Tibial artery (tissue), 4 donors: ENCODE results near the gene ZNF331.
A peak's percentile ranks its signal among the peaks of the same experiment; 100 is the strongest.
"Not testable (repeated sequence)": the region's sequence is repeated elsewhere in the genome, so short reads cannot be mapped to it uniquely, and the experiment has no call there.

ENCODE experiments used
- DNase-seq, 2 donors: peaks; one replicate each; pipeline ENCODE4 v3.0.0-alpha.2; 2019
- H3K27ac ChIP-seq, 2 donors: fragments of 200-600 bp; sonication (generic) in 1 of 2; 1 replicate in 1 of 2; 2 replicates in 1 of 2; pipeline ENCODE4 v1.5.1; 2018 to 2019; ENCODE audit warnings: mild to moderate bottlenecking in 1 of 2
- H3K27me3 ChIP-seq, 2 donors: fragments of 200-600 bp; sonication (generic) in 1 of 2; one replicate each; pipeline versions ENCODE4 v1.5.1 to v1.6.0; 2016 to 2019
- H3K36me3 ChIP-seq, 3 donors: fragments of 200-600 bp; sonication (generic) in 2 of 3; one replicate each; pipeline ENCODE4 v1.5.1; 2016 to 2019; ENCODE audit warnings: mild to moderate bottlenecking in 2 of 3
- H3K4me1 ChIP-seq, 4 donors: fragments of 200-600 bp; sonication (generic) in 2 of 4; 1 replicate in 3 of 4; 2 replicates in 1 of 4; pipeline ENCODE4 v1.5.1; 2016 to 2019
- H3K4me3 ChIP-seq, 2 donors: fragments of 200-600 bp; sonication (generic) in 1 of 2; 1 replicate in 1 of 2; 2 replicates in 1 of 2; pipeline ENCODE4 v1.5.1; 2018 to 2019; ENCODE audit warnings: mild to moderate bottlenecking in 2 of 2
- H3K9me3 ChIP-seq, 3 donors: fragments of 200-600 bp; sonication (generic) in 1 of 3; one replicate each; pipeline ENCODE4 v1.5.1; 2016 to 2019
- CTCF ChIP-seq, 2 experiments: fragments of 200-600 bp in 1 of 2; fragments of 450-650 bp in 1 of 2; IDR thresholded peaks; one replicate each; pipeline ENCODE4 v1.5.1; 2017 to 2019; ENCODE audit warnings: antibody characterized with exemption in 2 of 2, mild to moderate bottlenecking in 1 of 2, moderate library complexity in 1 of 2
- intact Hi-C: fragments of 100-400 bp; cut with DNase I; formaldehyde crosslinking; loops from one replicate; pipeline ENCODE4 v1.15.0; 2023; ENCODE audit warnings: low total_unique reads

Gene ZNF331

GRCh38 chr19:53537521-53538377 lies at the start of gene ZNF331:
TSS of gene ZNF331 (plus strand) at chr19:53538145. CDS start at chr19:53569377, 31,232 bp downstream.
- no peaks in the 10 kb centered on the region for H3K9me3 ChIP-seq
- no peaks in the 10 kb centered on the region for H3K27me3 ChIP-seq
- peak; percentile 47 to 70 for TF ChIP-seq CTCF (IDR thresholded peaks at IDR 0.05)
- peak within 1 kb of the TSS; percentile 64 to 77 for H3K4me3 ChIP-seq
- intact Hi-C loops = no loop called here
- peak; percentile 78 to 93 for DNase-seq
- H3K4me1 ChIP-seq = peaks cover 0 to 9% (median 2%) of the 10 kb centered on the region in 4 donors
- peak within 1 kb of the TSS; percentile 87 to 88 for H3K27ac ChIP-seq
- peaks cover 5 to 13% (median 6%) of the 10 kb centered on the region in 3 donors for H3K36me3 ChIP-seq

- peaks cover 7 to 92% (median 53%) of the 10 kb centered on the region in 3 donors for H3K9me3 ChIP-seq
- no peaks in the 10 kb centered on the region for H3K27me3 ChIP-seq
- intact Hi-C loops = no loop called here
- H3K4me3 ChIP-seq = no peak overlapping the region
- H3K27ac ChIP-seq = no peak overlapping the region
- no peak for DNase-seq
- no peak for TF ChIP-seq CTCF (IDR thresholded peaks at IDR 0.05)
- no peaks in the 10 kb centered on the region for H3K4me1 ChIP-seq
- H3K36me3 ChIP-seq = peaks cover 54 to 69% (median 64%) of the 10 kb centered on the region in 3 donors
These were observed 45.8 kb upstream of the ZNF331 start for GRCh38 chr19:53492153-53492552.

GRCh38 chr19:53497311-53498023 lies 40.5 kb upstream of the ZNF331 start:
- H3K27me3 ChIP-seq, H3K4me3 ChIP-seq, DNase-seq, H3K27ac ChIP-seq, H3K4me1 ChIP-seq, intact Hi-C loops: not testable (repeated sequence)
- peaks cover 8 to 16% (median 13%) of the 10 kb centered on the region in 3 donors for H3K36me3 ChIP-seq
- peaks cover 2 to 46% (median 30%) of the 10 kb centered on the region in 3 donors for H3K9me3 ChIP-seq

GRCh38 chr19:53498024-53498395 lies 39.9 kb upstream of the ZNF331 start:
- H3K27me3 ChIP-seq, DNase-seq, intact Hi-C loops, H3K27ac ChIP-seq, H3K4me3 ChIP-seq, H3K4me1 ChIP-seq: not testable (repeated sequence)
- peaks cover 7 to 11% (median 7%) of the 10 kb centered on the region in 3 donors for H3K36me3 ChIP-seq
- peaks cover 2 to 41% (median 25%) of the 10 kb centered on the region in 3 donors for H3K9me3 ChIP-seq

GRCh38 chr19:53503151-53503550 lies 34.8 kb upstream of the ZNF331 start:
- H3K4me1 ChIP-seq, H3K9me3 ChIP-seq, H3K27ac ChIP-seq, H3K4me3 ChIP-seq, intact Hi-C loops, DNase-seq, H3K36me3 ChIP-seq: not testable (repeated sequence)
- H3K27me3 ChIP-seq = peaks cover 0 to 26% of the 10 kb centered on the region in 2 donors

GRCh38 chr19:53503671-53504364 lies 34.1 kb upstream of the ZNF331 start:
- H3K27me3 ChIP-seq = peaks cover 0 to 26% of the 10 kb centered on the region in 2 donors
- H3K9me3 ChIP-seq, H3K4me1 ChIP-seq, DNase-seq, H3K27ac ChIP-seq, H3K36me3 ChIP-seq, H3K4me3 ChIP-seq, intact Hi-C loops: not testable (repeated sequence)

- intact Hi-C loops, H3K36me3 ChIP-seq, H3K4me1 ChIP-seq, H3K27ac ChIP-seq, DNase-seq, H3K9me3 ChIP-seq: not testable (repeated sequence)
- Histone ChIP-seq H3K27me3 (peaks cover 0 to 26% of the 10 kb centered on the region in 2 donors), H3K4me3 (peak overlapping the region in 1 of 2 donors; percentile 11)
These were observed 33.6 kb upstream of the ZNF331 start for GRCh38 chr19:53504365-53504703.
